ENCODE measurements around the gene AFTPH. TPM values are rescaled to one million over a fixed set of nuclear protein-coding genes. Genes with fewer than 3 reads are reported as not detected.

Gene AFTPH
- total RNA-seq, 1 experiment from 2014 or later: 18.8 TPM

GRCh38 chr2:64543008-64543697, 19.0 kb downstream of the AFTPH start:
- H3K27ac ChIP-seq (ENCODE audit: low read depth, low read length, poor library complexity, severe bottlenecking): no peak overlapping the region
- no peaks in the 10 kb centered on the region for H3K9me3 ChIP-seq (ENCODE audit: low read depth, low read length, poor library complexity, severe bottlenecking)
- intact Hi-C loops (cut with micrococcal nuclease; ENCODE audit: unreplicated experiment): no loop called here
- CTCF ChIA-PET: no interaction called here
- POLR2A ChIA-PET (ENCODE audit: low non-redundant PET): no interaction called here
- no peak for TF ChIP-seq CTCF (conservative IDR thresholded peaks at IDR 0.05; ENCODE audit: low read depth, low read length)
- no peak for TF ChIP-seq EZH2 (IDR thresholded peaks at IDR 0.05; ENCODE audit: borderline replicate concordance, low read depth, low read length, poor library complexity, severe bottlenecking)
- no peaks in the 10 kb centered on the region for H3K36me3 ChIP-seq (ENCODE audit: insufficient read depth, low read length, poor library complexity, severe bottlenecking)
- no peaks in the 10 kb centered on the region for H3K27me3 ChIP-seq (replicated peaks; ENCODE audit: insufficient read depth, low read depth, low read length, poor library complexity)
- DNase-seq (ENCODE audit: low spot score): no peak
- no peak overlapping the region for H3K4me3 ChIP-seq (ENCODE audit: low read depth, low read length, poor library complexity, severe bottlenecking)
- no TSS peak for BruUV-seq (replicated peaks)
- peaks cover 13% of the 10 kb centered on the region for H3K4me1 ChIP-seq (ENCODE audit: insufficient read depth, low read length, poor library complexity, severe bottlenecking)

GRCh38 chr2:64548761-64549160, 24.6 kb downstream of the AFTPH start:
- Histone ChIP-seq H3K9me3 (ENCODE audit: low read depth, low read length, poor library complexity, severe bottlenecking) (no peaks in the 10 kb centered on the region), H3K27ac (ENCODE audit: low read depth, low read length, poor library complexity, severe bottlenecking) (no peak overlapping the region), H3K4me3 (ENCODE audit: low read depth, low read length, poor library complexity, severe bottlenecking) (no peak overlapping the region), H3K36me3 (ENCODE audit: insufficient read depth, low read length, poor library complexity, severe bottlenecking) (no peaks in the 10 kb centered on the region), H3K27me3 (replicated peaks; ENCODE audit: insufficient read depth, low read depth, low read length, poor library complexity) (no peaks in the 10 kb centered on the region), H3K4me1 (ENCODE audit: insufficient read depth, low read length, poor library complexity, severe bottlenecking) (no peaks in the 10 kb centered on the region)
- ChIA-PET CTCF (no interaction called here), POLR2A (ENCODE audit: low non-redundant PET) (no interaction called here)
- intact Hi-C loops (cut with micrococcal nuclease; ENCODE audit: unreplicated experiment): no loop called here
- no peak for TF ChIP-seq CTCF (conservative IDR thresholded peaks at IDR 0.05; ENCODE audit: low read depth, low read length)
- no peak for TF ChIP-seq EZH2 (IDR thresholded peaks at IDR 0.05; ENCODE audit: borderline replicate concordance, low read depth, low read length, poor library complexity, severe bottlenecking)
- BruUV-seq (replicated peaks): no TSS peak
- DNase-seq (ENCODE audit: low spot score): no peak

GRCh38 chr2:64550042-64550441, 25.9 kb downstream of the AFTPH start:
- TF ChIP-seq CTCF (conservative IDR thresholded peaks at IDR 0.05; ENCODE audit: low read depth, low read length) (no peak), EZH2 (IDR thresholded peaks at IDR 0.05; ENCODE audit: borderline replicate concordance, low read depth, low read length, poor library complexity, severe bottlenecking) (no peak)
- Histone ChIP-seq H3K36me3 (ENCODE audit: insufficient read depth, low read length, poor library complexity, severe bottlenecking) (no peaks in the 10 kb centered on the region), H3K27me3 (replicated peaks; ENCODE audit: insufficient read depth, low read depth, low read length, poor library complexity) (no peaks in the 10 kb centered on the region), H3K27ac (ENCODE audit: low read depth, low read length, poor library complexity, severe bottlenecking) (no peak overlapping the region), H3K4me3 (ENCODE audit: low read depth, low read length, poor library complexity, severe bottlenecking) (no peak overlapping the region), H3K4me1 (ENCODE audit: insufficient read depth, low read length, poor library complexity, severe bottlenecking) (no peaks in the 10 kb centered on the region), H3K9me3 (ENCODE audit: low read depth, low read length, poor library complexity, severe bottlenecking) (no peaks in the 10 kb centered on the region)
- CTCF ChIA-PET: no interaction called here
- POLR2A ChIA-PET (ENCODE audit: low non-redundant PET): interaction anchor here (0.6 kb wide), 1 partner anchor 78 kb away, joined by 3 read pairs; no protein-coding TSS in a partner anchor
- no TSS peak for BruUV-seq (replicated peaks)
- intact Hi-C loops (cut with micrococcal nuclease; ENCODE audit: unreplicated experiment): no loop called here
- DNase-seq (ENCODE audit: low spot score): no peak
